Limb (tissue), 2 donors: ENCODE results near the gene TTC7B.

ENCODE experiments used
- DNase-seq, 2 donors: peaks; one replicate each; pipeline ENCODE4 v3.0.0-alpha.2; 2016; ENCODE audit errors: extremely low spot score in 2 of 2

Gene TTC7B

DNA sequence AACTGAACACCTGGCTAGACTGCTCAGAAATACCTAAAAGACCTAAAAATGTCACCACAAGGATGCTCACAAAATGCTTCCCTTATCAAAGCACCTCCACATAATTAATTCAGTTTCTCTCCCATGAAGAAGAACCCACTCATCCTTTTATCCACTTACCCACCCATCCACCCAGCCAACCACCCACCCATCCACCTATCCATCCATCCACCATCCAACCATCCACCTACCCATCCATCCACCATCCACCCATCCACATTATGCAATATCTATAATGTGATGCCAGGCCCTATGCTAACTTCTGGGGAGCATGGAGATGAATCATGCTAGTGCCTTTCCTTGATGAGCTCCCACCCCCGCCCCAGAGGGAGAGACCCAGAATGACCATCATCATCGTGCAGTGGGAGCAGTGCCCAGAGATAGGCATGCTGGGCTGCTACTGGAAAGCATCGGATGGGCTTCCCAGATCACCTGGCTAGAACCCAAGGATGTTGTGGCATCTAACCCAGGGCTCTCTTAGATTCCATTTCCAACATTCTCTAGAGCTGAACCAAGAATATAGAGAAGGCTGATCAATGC, 166.6 kb downstream of the TTC7B start:
- no peak for DNase-seq

GRCh38 chr14:90649083-90649482, 167.1 kb downstream of the TTC7B start:
- no peak for DNase-seq

- no peak for DNase-seq
These were observed 167.8 kb downstream of the TTC7B start for GRCh38 chr14:90648421-90648820.

- DNase-seq = no peak
These were observed 168.7 kb downstream of the TTC7B start for GRCh38 chr14:90647473-90648005.

DNA sequence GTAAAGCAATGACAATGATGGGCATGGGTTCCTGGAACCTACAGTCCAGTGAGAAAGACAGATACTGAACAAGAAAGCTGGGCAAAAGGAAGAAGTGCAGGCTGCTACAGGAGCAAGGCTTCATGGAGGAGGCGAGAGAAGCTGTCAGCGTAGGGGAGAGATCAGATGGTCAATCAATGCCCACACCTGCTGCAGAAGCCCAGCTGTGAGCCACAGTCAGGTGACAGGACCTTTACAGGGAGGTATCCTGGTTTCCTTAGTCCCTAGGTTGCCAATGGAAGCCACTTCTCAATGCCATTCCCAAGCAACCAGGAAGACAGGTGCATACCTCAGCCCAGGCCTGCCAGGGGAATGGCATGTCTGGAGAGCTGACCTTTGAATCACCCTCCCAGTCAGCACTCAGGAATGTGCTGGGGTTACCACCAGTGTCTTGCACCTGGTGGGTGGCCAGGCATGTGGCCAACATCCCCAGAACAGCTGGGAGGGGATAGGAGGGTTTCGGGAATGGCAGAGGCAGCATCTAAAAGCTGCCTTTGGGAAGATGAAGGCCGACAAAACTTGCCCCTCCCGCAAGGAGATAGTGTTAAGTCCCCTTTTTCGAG, 170.3 kb downstream of the TTC7B start:
- peak in 1 of 2 donors; percentile 70 for DNase-seq

DNA sequence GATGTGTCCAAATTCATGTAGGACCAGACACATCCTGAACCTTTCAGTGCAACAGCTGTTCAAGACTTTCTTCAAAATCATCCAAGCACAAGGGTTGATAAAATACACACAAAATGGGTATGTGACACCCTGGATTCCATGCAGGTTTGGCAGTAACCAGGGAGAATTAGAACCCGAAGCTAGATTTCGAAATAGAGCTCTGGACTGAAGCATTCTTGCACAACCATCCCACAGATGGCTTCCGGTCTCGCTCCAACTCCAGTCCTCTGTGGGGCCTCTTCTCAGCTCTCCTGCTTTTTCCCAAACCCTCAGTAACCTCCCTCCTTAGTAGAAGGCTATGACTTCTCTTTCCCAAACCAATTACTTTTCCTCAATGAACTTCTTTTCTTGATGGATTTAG, 171.3 kb downstream of the TTC7B start:
- DNase-seq = no peak

- no peak for DNase-seq
These were observed 172.1 kb downstream of the TTC7B start for GRCh38 chr14:90643982-90644670.

DNA sequence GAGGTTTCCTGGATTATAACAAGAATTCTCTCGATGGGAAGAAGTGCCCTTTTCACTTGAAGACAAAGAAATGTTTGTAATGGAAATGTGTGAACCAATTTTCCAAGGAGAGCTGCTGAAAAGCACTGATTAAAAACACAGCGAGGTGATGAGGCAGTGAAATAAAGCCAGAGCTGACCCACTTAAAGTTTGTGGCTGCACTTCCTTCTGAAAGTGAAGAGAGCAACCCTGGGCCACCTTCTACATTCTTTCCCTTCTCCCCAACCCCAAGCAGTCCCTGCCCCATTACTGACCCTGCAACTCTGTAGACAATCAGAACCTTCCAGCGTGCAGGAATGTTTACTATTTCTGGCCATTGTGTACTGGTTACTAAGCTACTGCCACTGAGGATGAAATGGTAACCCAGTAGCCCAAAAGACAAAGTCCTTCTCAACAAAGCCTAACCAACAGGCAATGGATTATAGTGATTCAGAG, 173.9 kb downstream of the TTC7B start:
- DNase-seq = no peak

GRCh38 chr14:90641615-90642243, 174.5 kb downstream of the TTC7B start:
- no peak for DNase-seq

DNA sequence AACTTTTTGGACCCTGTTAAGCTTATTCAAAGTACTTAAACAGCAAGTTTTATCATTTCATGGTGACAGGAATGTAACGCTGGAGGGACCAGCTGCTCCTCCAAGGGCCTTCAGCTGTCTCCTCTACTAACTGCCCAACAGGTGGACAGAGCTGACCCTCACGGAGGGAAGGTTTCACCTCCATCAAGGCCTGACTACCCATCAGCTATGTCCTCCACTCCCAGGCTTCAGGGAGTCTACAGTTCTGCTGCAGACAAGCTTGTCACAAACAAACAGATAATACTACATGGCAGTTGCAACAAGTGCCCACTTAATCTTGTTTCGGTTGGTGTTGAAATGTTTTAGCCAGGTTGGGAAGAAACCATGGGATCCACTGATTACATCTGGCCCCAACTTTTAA, 175.1 kb downstream of the TTC7B start:
- DNase-seq = no peak

DNA sequence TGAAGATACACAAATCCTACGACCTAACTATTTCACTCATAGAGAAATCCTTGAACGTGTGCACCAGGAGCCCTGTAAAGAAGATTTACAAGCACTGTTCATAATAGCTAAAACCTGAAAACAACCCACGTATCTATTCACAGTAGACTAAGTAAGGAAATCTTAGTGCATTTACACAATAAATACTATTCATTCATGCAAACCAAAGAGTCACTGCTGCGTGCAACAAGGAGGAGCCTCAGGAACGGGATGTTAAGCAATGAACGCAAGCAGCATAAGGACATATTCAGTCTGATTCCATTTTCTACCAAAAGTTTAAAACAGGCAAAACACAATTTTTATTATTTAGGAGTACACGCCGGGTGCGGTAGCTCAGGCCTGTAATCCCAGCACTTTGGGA, 176.6 kb downstream of the TTC7B start:
- DNase-seq = no peak

- DNase-seq = no peak
These were observed 183.4 kb downstream of the TTC7B start for GRCh38 chr14:90632871-90633270.

GRCh38 chr14:90632451-90632850, 183.8 kb downstream of the TTC7B start:
- no peak for DNase-seq

DNA sequence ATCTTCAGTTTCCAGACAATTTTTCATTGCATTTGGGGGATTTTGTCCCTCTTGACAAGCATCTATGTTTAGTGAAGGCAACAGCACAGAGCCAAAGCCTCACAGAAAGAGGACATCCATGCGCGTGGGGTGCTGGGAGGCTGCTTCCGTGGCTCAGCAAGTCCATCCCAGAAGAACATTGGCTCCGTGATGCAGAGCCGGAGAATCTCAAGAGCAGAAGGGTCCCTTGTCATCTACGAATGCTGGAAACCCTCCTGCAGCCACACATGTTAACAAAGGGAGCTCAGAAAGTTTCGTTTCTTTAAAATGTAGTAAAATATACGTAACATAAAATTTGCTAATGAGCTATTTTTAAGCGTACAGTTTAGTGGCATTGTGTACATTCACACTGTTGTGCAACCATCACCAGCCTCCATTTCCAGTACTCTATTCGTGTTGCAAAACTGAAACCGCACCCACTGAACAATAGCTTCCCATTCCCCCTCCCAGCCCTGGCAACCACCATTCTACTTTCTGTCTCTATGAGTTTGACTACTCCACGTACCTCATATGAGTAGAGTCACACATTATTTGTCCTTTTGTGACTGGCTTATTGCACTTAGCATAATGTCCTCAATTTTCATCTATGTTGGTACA, 185.9 kb downstream of the TTC7B start:
- DNase-seq = no peak

DNA sequence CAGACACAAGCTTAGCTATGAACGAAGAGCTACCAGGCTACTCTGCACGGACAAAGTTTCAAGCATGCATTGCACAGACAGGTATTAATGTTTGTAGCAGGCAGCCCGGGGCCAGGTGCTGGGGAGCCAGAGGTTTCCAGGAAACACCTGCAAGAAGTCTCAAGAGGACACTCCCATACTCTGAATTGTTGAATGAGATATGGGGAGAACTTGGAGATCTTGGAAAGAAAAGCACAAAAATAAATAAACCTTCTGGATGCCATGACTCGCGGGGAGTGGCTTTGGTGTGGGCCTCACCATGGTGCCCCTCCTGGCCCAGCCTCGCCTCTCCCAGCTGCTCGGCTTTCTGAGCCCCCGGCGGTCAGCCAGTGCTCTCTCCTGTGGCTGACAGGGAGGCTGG, 186.8 kb downstream of the TTC7B start:
- DNase-seq = no peak

GRCh38 chr14:90628825-90629224, 187.4 kb downstream of the TTC7B start:
- DNase-seq = no peak

DNA sequence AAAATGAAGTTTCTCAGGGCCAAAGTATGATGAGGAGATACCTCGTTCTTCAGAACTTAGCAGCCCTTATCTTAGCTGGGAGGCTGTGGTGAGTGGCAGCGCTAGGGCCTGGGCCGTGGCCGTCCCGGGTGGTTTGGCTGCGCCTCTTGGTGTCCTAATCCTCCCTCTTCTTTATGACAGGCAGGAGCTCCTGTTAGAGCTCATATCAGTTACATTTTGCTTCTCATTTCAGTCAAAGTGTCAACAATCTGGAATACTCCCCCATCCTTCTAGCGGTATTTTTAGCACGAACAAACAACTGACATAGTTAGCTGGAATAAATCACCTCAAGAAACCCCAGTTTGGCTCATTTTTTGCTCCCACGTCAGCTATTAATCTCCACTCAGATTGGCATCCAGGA, 188.8 kb downstream of the TTC7B start:
- DNase-seq = no peak

GRCh38 chr14:90626550-90626949, 189.7 kb downstream of the TTC7B start:
- no peak for DNase-seq

DNA sequence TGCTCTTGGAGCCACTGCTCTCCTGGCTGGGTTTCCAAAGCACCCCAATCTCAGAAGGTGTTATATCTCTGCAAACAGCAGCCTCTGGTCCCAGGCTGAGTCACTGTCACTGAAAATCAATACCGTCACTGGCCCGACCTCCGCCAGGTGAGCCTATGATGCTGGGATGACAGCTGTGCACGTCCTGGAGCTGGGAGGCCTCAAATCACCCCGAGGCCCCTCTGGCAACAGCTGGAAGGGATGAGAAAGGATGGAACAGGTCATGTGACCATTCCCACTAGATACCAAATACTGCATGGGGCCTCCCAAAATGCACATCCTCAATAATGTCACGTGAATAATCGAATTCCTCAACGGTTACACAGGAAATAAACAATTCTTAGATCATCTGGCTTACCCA, 190.8 kb downstream of the TTC7B start:
- no peak for DNase-seq

GRCh38 chr14:90624732-90625400, 191.4 kb downstream of the TTC7B start:
- peak in 1 of 2 donors; percentile 48 for DNase-seq

DNA sequence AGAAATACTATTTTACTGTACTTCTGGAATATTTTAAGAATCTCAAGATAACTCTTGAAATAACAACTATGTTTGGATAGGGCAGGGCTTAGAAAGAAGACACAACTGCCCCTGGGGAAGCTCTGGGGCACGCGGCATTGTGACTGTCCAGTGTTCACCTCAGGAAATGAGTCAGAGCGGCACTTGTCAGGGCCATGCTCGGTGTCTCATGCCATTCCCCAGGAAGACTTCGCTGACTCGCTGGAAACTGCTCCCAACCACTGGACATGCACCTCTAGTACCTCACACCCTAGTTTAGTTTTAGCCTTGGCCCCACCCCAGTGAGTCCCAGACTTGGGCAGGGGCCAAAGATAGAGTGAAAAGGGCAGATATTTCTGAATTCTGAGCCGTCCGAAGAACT, 192.0 kb downstream of the TTC7B start:
- no peak for DNase-seq
